HL-60 (cell line): ENCODE measurements around the gene LHCGR.

ENCODE experiments used
- DNase-seq, 2 experiments: peaks; one replicate each; pipeline ENCODE4 v3.0.0-alpha.2; 2010 to 2020; ENCODE audit warnings: low read depth in 1 of 2, low spot score in 1 of 2
- H3K27ac ChIP-seq: fragments of 250-450 bp; sonication (Bioruptor Pico); replicated peaks from 2 replicates; pipeline ENCODE4 v1.5.1; 2020; ENCODE audit warnings: mild to moderate bottlenecking, moderate library complexity
- H3K27me3 ChIP-seq: fragments of 250-450 bp; sonication (Bioruptor Pico); 2 replicates; pipeline ENCODE4 v1.5.1; 2021; ENCODE audit warnings: mild to moderate bottlenecking, moderate library complexity; ENCODE audit not compliant: insufficient read depth, poor library complexity, severe bottlenecking
- H3K4me3 ChIP-seq: replicated peaks from 2 replicates; pipeline ENCODE4 v1.5.1; 2011; ENCODE audit warnings: mild to moderate bottlenecking, control low read depth, low read length; ENCODE audit not compliant: insufficient read depth
- CTCF ChIP-seq: IDR thresholded peaks from one replicate; pipeline ENCODE4 v1.5.1; 2011; ENCODE audit warnings: low read length, control low read depth, inconsistent platforms; ENCODE audit not compliant: insufficient read depth
- GABPA ChIP-seq: IDR thresholded peaks from 2 replicates; pipeline ENCODE4 v1.6.1; 2012; ENCODE audit warnings: low read depth
- POLR2AphosphoS5 ChIP-seq: IDR thresholded peaks from 2 replicates; pipeline ENCODE4 v1.6.1; 2012; ENCODE audit warnings: low read depth
- REST ChIP-seq: IDR thresholded peaks from 2 replicates; pipeline ENCODE4 v1.6.1; 2012; ENCODE audit warnings: low read depth; ENCODE audit not compliant: insufficient replicate concordance
- SPI1 ChIP-seq: IDR thresholded peaks from 2 replicates; pipeline ENCODE4 v1.6.1; 2012; ENCODE audit warnings: low read depth, mild to moderate bottlenecking, borderline replicate concordance

The LHCGR gene

GRCh38 chr2:48723129-48723528, 32.4 kb downstream of the LHCGR start:
- no peak overlapping the region for H3K4me3 ChIP-seq
- TF ChIP-seq REST: no peak
- TF ChIP-seq GABPA: no peak
- no peak for TF ChIP-seq POLR2AphosphoS5
- no peak for TF ChIP-seq SPI1
- no peak for TF ChIP-seq CTCF
- H3K27me3 ChIP-seq: peaks cover 5% of the 10 kb centered on the region
- no peak for DNase-seq
- no peak overlapping the region for H3K27ac ChIP-seq

- DNase-seq: no peak
- Histone ChIP-seq H3K27me3 (peaks cover 3% of the 10 kb centered on the region), H3K27ac (no peak overlapping the region), H3K4me3 (no peak overlapping the region)
- TF ChIP-seq REST (no peak), POLR2AphosphoS5 (no peak), CTCF (no peak), GABPA (no peak), SPI1 (no peak)
Measured at GRCh38 chr2:48722391-48722790, 33.1 kb downstream of the LHCGR start.

- DNase-seq: no peak
- TF ChIP-seq CTCF (no peak), SPI1 (no peak), GABPA (no peak), POLR2AphosphoS5 (no peak), REST (no peak)
- no peak overlapping the region for H3K27ac ChIP-seq
- H3K27me3 ChIP-seq: peaks cover 3% of the 10 kb centered on the region
- no peak overlapping the region for H3K4me3 ChIP-seq
Measured at GRCh38 chr2:48721158-48721557, 34.4 kb downstream of the LHCGR start.
